Body of pancreas (tissue), 4 donors: ENCODE data around the gene SPATA46. TPM values are rescaled to one million over a fixed set of nuclear protein-coding genes. Genes with fewer than 3 reads are reported as not detected.

Source experiments
- ATAC-seq: fragments of 150-250 bp; one replicate; pipeline ENCODE4 v1.9.1; 2016
- DNase-seq, 4 donors: peaks; one replicate each; pipeline ENCODE4 v3.0.0-alpha.2; 2019
- H3K27ac ChIP-seq, 4 donors: fragments of 200-600 bp; sonication (generic); 1 replicate in 3 of 4; 2 replicates in 1 of 4; pipeline versions ENCODE4 v1.5.1 to v1.6.1; 2016 to 2019; ENCODE audit warnings: mild to moderate bottlenecking in 1 of 4, mixed read lengths in 1 of 4, moderate library complexity in 1 of 4
- H3K27me3 ChIP-seq, 2 donors: fragments of 200-600 bp; sonication (generic); one replicate each; pipeline ENCODE4 v1.6.0; 2016; ENCODE audit warnings: mild to moderate bottlenecking in 1 of 2
- H3K36me3 ChIP-seq, 2 donors: fragments of 200-600 bp; sonication (generic); replicated peaks in 1 of 2; 2 replicates each; pipeline ENCODE4 v1.5.1; 2016; ENCODE audit warnings: low read depth in 2 of 2; ENCODE audit not compliant: insufficient read depth in 1 of 2
- H3K4me1 ChIP-seq: fragments of 200-600 bp; sonication (generic); one replicate; pipeline ENCODE4 v1.6.0; 2016
- H3K4me3 ChIP-seq, 2 donors: fragments of 200-600 bp; sonication (generic); 1 replicate in 1 of 2; 2 replicates in 1 of 2; pipeline ENCODE4 v1.5.1; 2016 to 2019
- H3K9me3 ChIP-seq, 3 donors: fragments of 200-600 bp; sonication (generic); 1 replicate in 2 of 3; 2 replicates in 1 of 3; pipeline ENCODE4 v1.5.1; 2016
- POLR2A ChIP-seq, 3 donors: fragments of 450-650 bp; IDR thresholded peaks; one replicate each; pipeline ENCODE4 v1.6.1; 2016; ENCODE audit warnings: antibody characterized with exemption in 3 of 3, mild to moderate bottlenecking in 2 of 3
- WGBS, 2 donors: methylation state at CpG; one replicate each; pipeline ENCODE4 v1.1.5; 2017; 5-methylcytosine and 5-hydroxymethylcytosine counted together
- intact Hi-C: fragments of 100-400 bp; cut with DNase I; formaldehyde crosslinking; loops from one replicate; pipeline ENCODE4 v1.15.1; 2023
- total RNA-seq, 2 donors: library from RNA; depleted of rRNA; stranded (reverse); fragments of >200 nt; gene quantifications; one replicate each; pipeline ENCODE4 v1.1.0, GENCODE V29; 2016
- TF ChIP-seq, protein P1 (sequence below), 7 experiments: fragments of 450-650 bp in 4 of 7; fragments of 200-600 bp in 3 of 7; sonication (generic) in 3 of 7; IDR thresholded peaks; one replicate each; pipeline ENCODE4 v1.5.1; 2016 to 2019; ENCODE audit warnings: antibody characterized with exemption in 7 of 7

Gene SPATA46
- total RNA-seq, 2 donors from 2014 or later: not detected

- no peaks in the 10 kb centered on the region for H3K27me3 ChIP-seq
- TF ChIP-seq, protein P1, sequence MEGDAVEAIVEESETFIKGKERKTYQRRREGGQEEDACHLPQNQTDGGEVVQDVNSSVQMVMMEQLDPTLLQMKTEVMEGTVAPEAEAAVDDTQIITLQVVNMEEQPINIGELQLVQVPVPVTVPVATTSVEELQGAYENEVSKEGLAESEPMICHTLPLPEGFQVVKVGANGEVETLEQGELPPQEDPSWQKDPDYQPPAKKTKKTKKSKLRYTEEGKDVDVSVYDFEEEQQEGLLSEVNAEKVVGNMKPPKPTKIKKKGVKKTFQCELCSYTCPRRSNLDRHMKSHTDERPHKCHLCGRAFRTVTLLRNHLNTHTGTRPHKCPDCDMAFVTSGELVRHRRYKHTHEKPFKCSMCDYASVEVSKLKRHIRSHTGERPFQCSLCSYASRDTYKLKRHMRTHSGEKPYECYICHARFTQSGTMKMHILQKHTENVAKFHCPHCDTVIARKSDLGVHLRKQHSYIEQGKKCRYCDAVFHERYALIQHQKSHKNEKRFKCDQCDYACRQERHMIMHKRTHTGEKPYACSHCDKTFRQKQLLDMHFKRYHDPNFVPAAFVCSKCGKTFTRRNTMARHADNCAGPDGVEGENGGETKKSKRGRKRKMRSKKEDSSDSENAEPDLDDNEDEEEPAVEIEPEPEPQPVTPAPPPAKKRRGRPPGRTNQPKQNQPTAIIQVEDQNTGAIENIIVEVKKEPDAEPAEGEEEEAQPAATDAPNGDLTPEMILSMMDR (IDR thresholded peaks at IDR 0.05): no peak
- no peak for TF ChIP-seq POLR2A (IDR thresholded peaks at IDR 0.05)
- no peaks in the 10 kb centered on the region for H3K9me3 ChIP-seq
- DNase-seq (no peak), ATAC-seq (no peak)
- no peak overlapping the region for H3K27ac ChIP-seq
- no peaks in the 10 kb centered on the region for H3K4me1 ChIP-seq
- 83 to 88% methylated on average over 7 of the region's 7 CpGs for WGBS, 2 donors
- H3K4me3 ChIP-seq: no peak overlapping the region
- intact Hi-C loops: no loop called here
- H3K36me3 ChIP-seq: no peaks in the 10 kb centered on the region
Observed at GRCh38 chr1:162336621-162337285, 39.9 kb downstream of the SPATA46 start.

GRCh38 chr1:162335126-162335525, 41.5 kb downstream of the SPATA46 start:
- TF ChIP-seq, protein P1 (IDR thresholded peaks at IDR 0.05): no peak
- TF ChIP-seq POLR2A (IDR thresholded peaks at IDR 0.05): no peak

DNA sequence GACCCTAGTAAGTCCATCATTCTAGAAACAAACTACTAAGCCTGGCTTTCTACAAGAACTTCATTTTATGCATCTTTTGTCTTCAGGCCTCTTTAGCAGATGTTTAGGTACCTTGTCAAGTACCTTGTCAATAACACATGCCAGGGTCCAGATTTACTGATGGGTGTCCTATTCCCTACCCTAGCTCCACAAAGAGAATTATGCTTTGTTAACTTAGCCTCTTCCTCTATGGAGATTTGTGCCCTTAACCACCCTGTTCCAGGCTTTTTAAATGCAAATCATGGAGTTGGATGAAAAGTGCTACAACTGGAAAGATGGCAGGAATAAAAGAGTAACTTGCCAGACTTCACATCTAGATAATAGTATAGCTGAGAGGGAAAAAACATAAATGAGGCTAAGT, 42.7 kb downstream of the SPATA46 start:
- DNase-seq (no peak), ATAC-seq (no peak)
- TF ChIP-seq, protein P1 (IDR thresholded peaks at IDR 0.05): no peak
- TF ChIP-seq POLR2A (IDR thresholded peaks at IDR 0.05): no peak
- no peaks in the 10 kb centered on the region for H3K9me3 ChIP-seq
- intact Hi-C loops: no loop called here
- H3K4me3 ChIP-seq: no peak overlapping the region
- no peaks in the 10 kb centered on the region for H3K36me3 ChIP-seq
- H3K27ac ChIP-seq: no peak overlapping the region
- no peaks in the 10 kb centered on the region for H3K4me1 ChIP-seq
- no peaks in the 10 kb centered on the region for H3K27me3 ChIP-seq

More at GRCh38 chr1:162335126-162335525, 41.5 kb downstream of the SPATA46 start:
- Histone ChIP-seq H3K27ac (no peak overlapping the region), H3K4me1 (no peaks in the 10 kb centered on the region), H3K27me3 (no peaks in the 10 kb centered on the region), H3K9me3 (no peaks in the 10 kb centered on the region), H3K36me3 (no peaks in the 10 kb centered on the region), H3K4me3 (no peak overlapping the region)
- DNase-seq (no peak), ATAC-seq (no peak)
- intact Hi-C loops: no loop called here
- WGBS, 2 donors: 79 to 90% methylated on average over 5 of the region's 5 CpGs

DNA sequence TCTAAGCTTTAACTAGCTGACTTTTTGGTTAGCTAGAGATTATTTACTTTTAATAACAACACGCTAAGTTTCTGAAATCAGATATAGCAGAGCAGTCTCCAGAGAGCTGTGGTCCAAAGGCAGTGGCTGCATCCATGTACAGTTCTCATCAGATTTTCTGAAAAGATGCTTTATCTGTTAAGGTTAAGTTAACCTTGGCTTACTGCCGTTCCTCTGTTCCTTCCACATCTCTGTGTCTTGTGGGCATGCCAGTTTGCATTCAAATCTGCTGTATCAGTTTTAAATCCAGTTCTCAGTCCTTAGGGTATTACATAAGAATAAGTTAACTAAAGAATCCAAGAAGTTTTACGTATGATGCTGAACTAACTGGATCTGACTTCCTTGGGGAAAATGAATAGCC, 46.8 kb downstream of the SPATA46 start:
- no peaks in the 10 kb centered on the region for H3K27me3 ChIP-seq
- H3K27ac ChIP-seq: no peak overlapping the region
- TF ChIP-seq, protein P1 (IDR thresholded peaks at IDR 0.05): no peak
- no peak for TF ChIP-seq POLR2A (IDR thresholded peaks at IDR 0.05)
- WGBS, 2 donors: 59 to 70% methylated on average over 3 of the region's 3 CpGs
- ATAC-seq: no peak
- intact Hi-C loops: no loop called here
- no peaks in the 10 kb centered on the region for H3K36me3 ChIP-seq
- no peaks in the 10 kb centered on the region for H3K9me3 ChIP-seq
- H3K4me1 ChIP-seq: no peaks in the 10 kb centered on the region
- DNase-seq: no peak
- no peak overlapping the region for H3K4me3 ChIP-seq

- DNase-seq: no peak
- Histone ChIP-seq H3K36me3 (no peaks in the 10 kb centered on the region), H3K4me1 (no peaks in the 10 kb centered on the region), H3K27ac (no peak overlapping the region), H3K9me3 (no peaks in the 10 kb centered on the region), H3K4me3 (no peak overlapping the region), H3K27me3 (no peaks in the 10 kb centered on the region)
- no peak for ATAC-seq
- TF ChIP-seq, protein P1 (IDR thresholded peaks at IDR 0.05): no peak
- TF ChIP-seq POLR2A (IDR thresholded peaks at IDR 0.05): no peak
- intact Hi-C loops: no loop called here
Observed at GRCh38 chr1:162328512-162328911, 48.1 kb downstream of the SPATA46 start.
